ENCODE measurements around the gene TEX14.

The TEX14 gene

GRCh38 chr17:58691701-58692238, at the start of gene TEX14:
TSS of gene TEX14 (minus strand) at chr17:58692045. CDS start at chr17:58652001, 40,044 bp downstream.
- in situ Hi-C loops (cut with MboI; ENCODE audit: low sequenced_read_pairs, unreplicated experiment) = no loop called here
- no peak for TF ChIP-seq CTCF (IDR thresholded peaks at IDR 0.05; ENCODE audit: borderline replicate concordance, control extremely low read depth, extremely low read depth, insufficient read depth, missing control alignments)
- no peak for DNase-seq (ENCODE audit: low spot score)

GRCh38 chr17:58741121-58741625, 49.3 kb upstream of the TEX14 start:
- no peak for DNase-seq (ENCODE audit: low spot score)
- in situ Hi-C loops (cut with MboI; ENCODE audit: low sequenced_read_pairs, unreplicated experiment) = no loop called here
- no peak for TF ChIP-seq CTCF (IDR thresholded peaks at IDR 0.05; ENCODE audit: borderline replicate concordance, control extremely low read depth, extremely low read depth, insufficient read depth, missing control alignments)

GRCh38 chr17:58734811-58735210, 43.0 kb upstream of the TEX14 start:
- no peak for TF ChIP-seq CTCF (IDR thresholded peaks at IDR 0.05; ENCODE audit: borderline replicate concordance, control extremely low read depth, extremely low read depth, insufficient read depth, missing control alignments)
- in situ Hi-C loops (cut with MboI; ENCODE audit: low sequenced_read_pairs, unreplicated experiment) = no loop called here

GRCh38 chr17:58734040-58734439, 42.2 kb upstream of the TEX14 start:
- no peak for TF ChIP-seq CTCF (IDR thresholded peaks at IDR 0.05; ENCODE audit: borderline replicate concordance, control extremely low read depth, extremely low read depth, insufficient read depth, missing control alignments)
- no peak for DNase-seq (ENCODE audit: low spot score)
- in situ Hi-C loops (cut with MboI; ENCODE audit: low sequenced_read_pairs, unreplicated experiment) = no loop called here

More at GRCh38 chr17:58734811-58735210, 43.0 kb upstream of the TEX14 start:
- DNase-seq (ENCODE audit: low spot score) = no peak

GRCh38 chr17:58730937-58731336, 39.1 kb upstream of the TEX14 start:
- no peak for TF ChIP-seq CTCF (IDR thresholded peaks at IDR 0.05; ENCODE audit: borderline replicate concordance, control extremely low read depth, extremely low read depth, insufficient read depth, missing control alignments)
- DNase-seq (ENCODE audit: low spot score) = no peak
- in situ Hi-C loops (cut with MboI; ENCODE audit: low sequenced_read_pairs, unreplicated experiment) = no loop called here

- TF ChIP-seq CTCF (IDR thresholded peaks at IDR 0.05; ENCODE audit: borderline replicate concordance, control extremely low read depth, extremely low read depth, insufficient read depth, missing control alignments) = no peak
- DNase-seq (ENCODE audit: low spot score) = no peak
- in situ Hi-C loops (cut with MboI; ENCODE audit: low sequenced_read_pairs, unreplicated experiment) = no loop called here
These were observed 37.0 kb upstream of the TEX14 start for GRCh38 chr17:58728798-58729197.

Measured in GM13976 (cell line).